T-helper 2 cell treated with Interferon-gamma antibody and Interleukin-4, amounts not matched to agents 5 μg/mL and 100 μg/mL, for 36 hours (primary cell): ENCODE measurements around the gene DBX1.

ENCODE experiments used
- DNase-seq: peaks from one replicate; pipeline ENCODE4 v3.0.0; 2021; ENCODE audit warnings: low spot score
- H3K27ac Mint-ChIP-seq: one replicate; pipeline ENCODE4 v1.8.0; 2021; ENCODE audit warnings: mild to moderate bottlenecking, mixed read lengths
- H3K27me3 Mint-ChIP-seq: one replicate; pipeline ENCODE4 v1.8.0; 2021; ENCODE audit warnings: low read depth, mixed read lengths
- H3K36me3 Mint-ChIP-seq: one replicate; pipeline ENCODE4 v1.8.0; 2021; ENCODE audit warnings: low read depth, mixed read lengths
- H3K4me1 Mint-ChIP-seq: one replicate; pipeline ENCODE4 v1.8.0; 2021; ENCODE audit warnings: low read depth, mixed read lengths
- H3K4me3 Mint-ChIP-seq: one replicate; pipeline ENCODE4 v1.8.0; 2022; ENCODE audit warnings: mild to moderate bottlenecking, moderate library complexity, mixed read lengths
- H3K9me3 Mint-ChIP-seq: one replicate; pipeline ENCODE4 v1.8.0; 2021; ENCODE audit warnings: mixed read lengths

Gene DBX1

DNA sequence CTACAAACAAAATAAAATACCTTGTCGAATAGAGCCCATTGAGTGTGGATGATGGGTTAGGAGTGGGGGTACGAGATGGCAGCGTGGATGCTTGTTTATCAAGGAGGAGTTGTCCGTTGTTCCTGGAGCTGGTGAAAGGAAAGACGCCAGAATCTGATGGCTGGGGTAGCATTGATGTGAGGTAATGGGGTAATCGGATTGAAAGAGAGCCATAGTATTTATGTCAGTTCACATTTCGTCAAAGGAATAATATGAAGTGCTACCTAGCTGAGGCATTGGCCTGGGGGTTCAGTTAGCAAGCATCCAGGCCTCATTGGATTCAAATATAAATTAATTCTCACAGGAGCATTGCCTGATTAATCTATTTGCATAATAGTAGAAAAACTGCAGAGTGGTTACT lies 16.9 kb upstream of the DBX1 start:
- DNase-seq = no peak
- Mint-ChIP-seq H3K4me1 (no peaks in the 10 kb centered on the region), H3K27ac (no peak overlapping the region), H3K9me3 (no peaks in the 10 kb centered on the region), H3K36me3 (no peaks in the 10 kb centered on the region), H3K4me3 (no peak overlapping the region), H3K27me3 (peaks cover 9% of the 10 kb centered on the region)

DNA sequence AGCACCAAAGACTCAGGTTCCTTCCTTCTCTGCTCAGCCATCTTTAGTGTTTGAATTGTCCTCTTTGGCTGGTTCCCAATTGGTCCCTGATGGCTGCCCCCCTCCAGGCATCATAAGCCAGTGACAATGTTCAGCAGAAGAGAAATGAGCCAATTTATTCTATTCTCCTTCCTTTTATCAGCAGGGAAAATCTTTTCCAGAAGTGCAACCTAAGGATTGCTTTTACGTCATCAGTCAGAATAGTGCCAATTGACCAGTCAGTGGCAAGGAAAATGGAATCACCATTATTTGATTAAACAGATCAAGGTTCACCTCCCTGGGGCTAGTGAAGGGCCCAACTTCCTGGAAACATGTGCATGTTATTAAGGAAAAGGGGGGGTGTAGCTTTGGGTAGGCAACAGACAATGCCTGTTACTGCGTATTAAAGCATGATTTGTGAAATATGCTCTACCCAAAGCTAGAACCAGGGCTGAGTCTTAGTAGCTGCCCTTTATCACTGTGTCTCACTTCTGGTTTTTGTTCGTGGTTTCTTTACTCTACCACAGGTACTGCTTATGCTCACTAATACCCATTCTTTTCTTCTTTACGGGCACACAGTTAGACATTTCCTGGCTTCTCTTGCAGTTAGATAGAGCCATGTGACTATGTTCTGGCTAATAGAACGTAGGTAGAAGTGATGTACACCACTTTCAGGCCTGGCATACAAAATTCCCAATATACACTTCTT lies 12.6 kb upstream of the DBX1 start:
- H3K4me3 Mint-ChIP-seq = no peak overlapping the region
- no peaks in the 10 kb centered on the region for H3K9me3 Mint-ChIP-seq
- peaks cover 8% of the 10 kb centered on the region for H3K27me3 Mint-ChIP-seq

DNA sequence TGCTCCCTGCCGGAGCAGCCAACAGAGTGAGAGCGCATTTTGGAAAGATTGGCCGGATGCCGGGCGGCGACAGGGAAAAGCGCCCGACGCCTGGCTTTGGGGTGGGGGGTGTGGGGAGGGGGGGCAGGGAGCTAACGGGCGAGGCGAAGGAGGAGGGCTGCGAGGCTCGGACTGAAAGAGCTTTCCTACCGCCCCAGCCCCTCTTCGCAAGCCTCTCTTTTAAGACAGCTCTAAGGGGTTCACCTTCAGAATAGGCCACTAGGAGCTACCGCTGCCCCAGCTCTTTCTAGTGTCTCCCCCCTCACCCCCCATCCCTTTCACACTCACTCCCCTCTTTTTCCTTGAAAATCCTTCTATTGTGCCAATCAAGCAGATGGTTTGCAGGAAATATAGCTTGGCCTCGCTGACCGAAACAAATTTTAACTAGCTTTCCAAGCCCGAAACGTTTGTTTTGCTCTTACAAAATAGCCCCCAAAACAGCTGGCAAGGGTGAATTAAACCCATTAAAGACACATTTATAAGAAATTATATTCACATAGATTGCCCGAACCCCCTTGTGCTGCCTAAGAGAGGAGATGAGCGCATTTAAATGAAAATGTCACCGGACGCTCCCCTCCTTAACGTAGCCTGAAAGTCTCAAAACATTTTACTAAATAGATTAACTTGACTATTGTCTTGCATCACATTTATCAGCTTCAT lies 3.7 kb upstream of the DBX1 start:
- no peak overlapping the region for H3K4me3 Mint-ChIP-seq
- DNase-seq = no peak
- H3K36me3 Mint-ChIP-seq = peaks cover 2% of the 10 kb centered on the region

More for the DNA sequence above, 12.6 kb upstream of the DBX1 start:
- no peak overlapping the region for H3K27ac Mint-ChIP-seq
- H3K4me1 Mint-ChIP-seq = no peaks in the 10 kb centered on the region
- no peaks in the 10 kb centered on the region for H3K36me3 Mint-ChIP-seq
- no peak for DNase-seq

DNA sequence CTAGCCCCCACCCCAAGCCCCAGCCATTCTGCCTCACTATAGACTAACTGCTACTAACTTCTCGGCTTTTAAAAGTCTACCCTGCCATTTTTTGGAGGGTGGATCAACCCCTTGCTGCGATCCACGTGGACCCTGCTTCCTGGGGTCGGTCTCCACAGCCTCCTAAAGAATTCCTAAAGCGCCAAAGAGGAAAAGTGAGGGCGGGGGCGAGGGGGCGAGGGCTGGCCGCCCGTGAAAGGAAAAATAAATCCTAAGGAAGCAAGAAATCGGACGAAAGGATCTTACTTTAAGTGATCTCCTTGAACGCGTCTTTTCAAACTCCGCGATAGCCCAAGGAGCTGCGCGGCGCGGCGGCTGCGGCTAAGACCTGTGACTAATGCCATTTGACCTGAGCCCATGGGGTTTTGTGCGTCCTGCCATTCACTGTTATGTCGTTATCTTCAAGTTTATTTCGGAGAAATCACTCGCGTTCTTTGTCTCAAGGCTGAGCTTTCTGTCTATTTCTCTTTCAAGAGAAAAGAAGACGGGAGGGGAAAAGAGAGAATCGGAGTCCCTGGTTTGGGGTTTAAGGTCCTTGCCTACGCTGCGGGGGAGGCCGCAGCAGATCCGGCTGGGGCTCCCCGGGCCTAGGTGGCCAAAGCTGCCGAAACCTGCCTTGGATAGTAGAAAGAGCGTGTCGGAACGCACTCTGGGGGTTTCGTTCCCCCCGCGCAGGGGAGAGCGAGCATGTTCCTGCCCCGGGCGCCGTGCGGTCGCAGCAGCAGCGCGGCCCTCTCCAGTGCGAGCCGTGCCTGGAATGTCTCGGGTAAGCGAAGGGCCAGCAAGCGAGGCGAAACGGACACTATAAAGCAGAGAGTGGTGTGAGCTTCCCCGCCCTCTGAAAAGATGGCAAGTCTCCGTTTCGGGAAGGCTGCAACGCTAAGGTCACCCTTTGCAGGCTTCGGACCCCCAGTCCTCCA lies 2.8 kb upstream of the DBX1 start:
- no peaks in the 10 kb centered on the region for H3K4me1 Mint-ChIP-seq
- H3K27ac Mint-ChIP-seq = peak overlapping the region; percentile 32
- peaks cover 81% of the 10 kb centered on the region for H3K27me3 Mint-ChIP-seq
- no peak for DNase-seq
- H3K36me3 Mint-ChIP-seq = peaks cover 2% of the 10 kb centered on the region
- H3K4me3 Mint-ChIP-seq = peak overlapping the region; percentile 36
- H3K9me3 Mint-ChIP-seq = peaks cover 8% of the 10 kb centered on the region

More for the DNA sequence above, 3.7 kb upstream of the DBX1 start:
- Mint-ChIP-seq H3K4me1 (no peaks in the 10 kb centered on the region), H3K27me3 (peaks cover 73% of the 10 kb centered on the region), H3K9me3 (peaks cover 3% of the 10 kb centered on the region), H3K27ac (no peak overlapping the region)

DNA sequence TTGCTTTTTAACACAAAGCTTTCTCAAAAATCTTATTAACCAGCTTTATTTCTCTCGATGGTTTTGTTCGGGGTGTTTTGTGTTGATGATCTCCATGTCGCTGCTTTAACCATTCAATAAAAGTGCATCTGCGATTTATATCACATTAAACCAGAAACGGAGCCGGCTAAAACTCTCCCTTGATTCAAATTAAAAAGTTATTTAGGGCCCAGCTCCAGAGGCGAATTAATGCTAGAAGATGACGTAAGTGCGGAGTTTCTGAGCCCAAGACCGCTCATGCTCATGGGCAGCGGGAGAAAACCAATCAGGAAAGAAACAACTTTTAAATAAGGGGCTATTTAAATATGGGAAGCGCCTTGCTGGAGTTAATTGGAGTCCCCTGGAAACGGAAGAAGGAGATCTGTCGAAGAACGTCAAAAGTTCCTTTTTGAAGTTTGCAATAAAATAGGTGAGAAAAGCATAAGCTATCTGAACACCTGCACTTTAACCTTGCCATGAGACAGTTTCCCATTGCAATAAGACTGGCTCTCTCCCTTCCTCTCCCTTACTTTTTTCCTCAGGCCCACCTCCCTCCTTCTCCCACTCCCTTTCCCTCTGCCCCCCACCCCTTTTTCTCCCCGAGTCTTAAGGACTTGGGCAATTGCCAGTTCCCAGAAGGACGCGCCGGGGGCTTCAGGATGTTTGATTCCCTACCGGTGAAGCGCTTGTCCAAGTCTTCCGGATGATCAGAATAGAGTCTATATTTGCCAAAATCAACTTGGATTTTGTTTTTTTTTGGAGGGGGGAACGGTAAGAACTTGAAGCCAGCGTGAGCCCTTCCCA lies 1.9 kb upstream of the DBX1 start:
- peaks cover 84% of the 10 kb centered on the region for H3K27me3 Mint-ChIP-seq
- peak overlapping the region; percentile 65 for H3K27ac Mint-ChIP-seq
- peaks cover 8% of the 10 kb centered on the region for H3K9me3 Mint-ChIP-seq
- no peak for DNase-seq
- H3K4me1 Mint-ChIP-seq = peaks cover 6% of the 10 kb centered on the region
- H3K36me3 Mint-ChIP-seq = peaks cover 2% of the 10 kb centered on the region
- no peak overlapping the region for H3K4me3 Mint-ChIP-seq

DNA sequence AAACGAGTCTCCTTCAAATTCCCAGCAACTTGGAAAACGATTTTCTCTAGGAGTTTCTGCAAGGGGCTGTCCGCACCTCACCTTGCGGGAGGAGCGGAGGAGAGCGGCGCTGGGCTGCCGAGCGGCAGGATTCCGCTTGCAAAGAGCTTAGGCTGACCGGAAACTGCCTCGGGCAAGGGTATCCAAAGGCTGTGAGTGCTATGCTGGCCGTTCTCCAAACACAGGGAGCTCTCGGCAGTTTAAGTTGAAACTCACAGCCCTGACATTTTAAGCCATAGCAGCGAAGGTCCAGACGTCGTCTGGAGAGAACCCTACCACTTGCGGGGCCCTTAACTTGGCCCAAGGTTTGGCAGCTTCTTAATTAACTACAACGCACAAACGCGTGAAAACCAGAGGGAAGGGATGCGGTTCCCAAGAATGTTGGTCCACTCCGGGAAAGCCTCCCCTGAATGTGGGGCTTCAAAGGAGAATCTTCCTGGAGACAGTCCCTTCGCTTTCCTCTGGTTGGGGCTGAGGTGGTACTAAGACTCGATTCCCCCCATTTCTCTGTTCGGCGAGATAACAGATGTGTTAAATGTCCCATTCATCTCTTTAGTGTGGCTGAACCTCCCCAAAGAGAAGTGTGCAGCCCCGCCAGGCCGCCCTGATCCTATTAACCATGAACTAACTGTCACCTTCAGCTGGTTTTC lies 1.1 kb upstream of the DBX1 start:
- Mint-ChIP-seq H3K4me3 (no peak overlapping the region), H3K4me1 (peaks cover 6% of the 10 kb centered on the region), H3K27me3 (peaks cover 85% of the 10 kb centered on the region), H3K36me3 (peaks cover 2% of the 10 kb centered on the region), H3K9me3 (peaks cover 8% of the 10 kb centered on the region), H3K27ac (no peak overlapping the region)
- DNase-seq = no peak

DNA sequence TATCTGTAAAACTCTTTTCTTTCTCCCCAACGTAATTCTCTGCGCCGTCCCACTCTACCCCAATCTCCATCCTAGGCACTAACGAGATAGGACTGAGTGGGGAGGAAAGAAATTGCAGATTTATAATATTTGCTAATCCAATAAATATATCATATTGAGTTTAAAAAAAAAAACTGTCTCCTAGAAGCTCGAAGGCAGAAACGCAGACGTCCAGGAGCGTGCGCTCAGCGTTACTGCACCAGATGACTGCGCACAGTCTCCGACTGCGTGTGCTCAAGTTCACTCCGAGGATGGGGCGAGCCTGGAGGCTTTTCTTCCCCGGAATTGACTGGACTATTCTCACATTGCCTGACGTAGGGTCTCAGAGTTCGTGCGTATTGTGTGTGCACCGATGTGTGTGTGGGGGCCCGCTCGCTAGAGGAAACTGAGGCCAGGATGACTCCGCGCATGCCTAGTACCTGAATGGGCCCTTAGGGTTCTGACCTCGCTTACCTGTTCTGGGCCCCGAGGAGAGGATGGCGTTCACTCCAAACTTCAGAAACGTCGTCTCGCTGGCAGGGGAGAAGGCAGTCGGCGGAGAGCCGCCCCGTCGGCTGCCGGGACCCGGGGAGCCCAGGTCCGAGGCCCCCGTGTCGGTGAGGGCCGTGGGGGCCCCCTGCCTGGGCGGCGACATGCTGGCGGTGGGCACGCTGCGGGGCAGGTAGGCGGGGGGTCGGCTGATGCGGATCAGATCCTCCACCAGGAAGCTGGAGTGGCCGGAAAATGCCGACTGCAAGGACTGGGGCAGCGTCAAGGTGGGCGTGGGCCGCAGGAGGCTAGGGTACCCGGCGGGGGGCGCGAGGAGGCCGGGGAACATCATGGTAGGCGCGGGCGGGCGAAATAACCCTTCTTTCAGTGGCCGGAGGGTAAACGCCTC lies 551 bp downstream of the DBX1 start:
- peaks cover 6% of the 10 kb centered on the region for H3K4me1 Mint-ChIP-seq
- no peak overlapping the region for H3K4me3 Mint-ChIP-seq
- H3K27ac Mint-ChIP-seq = peak overlapping the region; percentile 21
- DNase-seq = no peak
- peaks cover 87% of the 10 kb centered on the region for H3K27me3 Mint-ChIP-seq
- peaks cover 8% of the 10 kb centered on the region for H3K9me3 Mint-ChIP-seq
- H3K36me3 Mint-ChIP-seq = peaks cover 2% of the 10 kb centered on the region

DNA sequence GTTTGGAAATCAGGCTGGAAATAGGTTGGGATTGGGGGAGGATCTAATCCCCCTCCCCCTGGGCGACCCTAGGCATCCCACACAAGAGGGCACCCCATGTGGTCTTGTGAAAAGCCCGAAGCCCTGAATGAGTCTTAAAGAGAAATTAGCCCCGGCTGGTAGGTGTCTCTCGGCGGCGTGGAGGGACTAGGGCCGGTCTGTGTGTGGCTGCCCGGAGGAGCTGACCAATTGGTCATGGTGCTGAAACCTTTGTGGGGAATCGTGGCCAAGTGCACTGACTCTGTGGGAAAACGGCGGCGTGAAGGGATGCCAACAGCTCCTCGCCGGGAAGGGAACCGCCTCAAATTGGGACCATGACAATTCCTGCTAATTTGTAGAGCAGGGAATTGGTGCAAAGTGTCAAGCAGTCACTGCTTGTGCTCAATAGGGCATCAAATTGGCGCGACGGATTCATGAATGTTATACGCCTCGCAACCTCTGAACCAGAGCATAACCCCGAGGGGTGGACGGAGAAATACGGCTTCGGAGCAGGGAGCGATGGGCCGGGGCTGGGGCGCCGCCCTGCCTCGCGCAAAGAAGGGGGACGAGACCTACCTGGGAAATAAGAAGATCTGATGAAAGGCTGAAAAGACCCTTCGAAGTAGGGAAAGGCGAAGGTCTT lies 1.5 kb downstream of the DBX1 start:
- Mint-ChIP-seq H3K4me3 (peak overlapping the region; percentile 18), H3K9me3 (peaks cover 8% of the 10 kb centered on the region), H3K4me1 (peaks cover 6% of the 10 kb centered on the region), H3K36me3 (peaks cover 2% of the 10 kb centered on the region), H3K27ac (peak overlapping the region; percentile 36), H3K27me3 (peaks cover 83% of the 10 kb centered on the region)
- DNase-seq = no peak

DNA sequence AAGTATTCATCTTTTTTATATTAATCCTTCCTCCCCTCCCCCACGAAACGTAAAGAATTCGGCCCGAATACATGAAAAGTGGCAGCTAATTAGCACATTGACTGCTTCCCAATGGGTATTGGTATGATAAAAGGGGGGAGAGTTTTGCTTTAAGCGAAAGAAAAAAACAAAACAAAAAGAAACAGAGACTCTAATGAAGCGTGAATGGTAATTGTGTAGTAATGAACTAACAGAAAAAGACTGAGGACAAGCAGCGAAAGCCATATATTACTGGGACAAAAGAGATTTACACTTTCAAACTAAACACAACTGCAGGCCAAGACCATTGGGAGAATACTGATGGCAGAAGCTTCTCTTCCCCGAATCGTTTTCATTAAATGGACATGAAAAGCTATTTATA lies 2.5 kb downstream of the DBX1 start:
- peak overlapping the region; percentile 69 for H3K4me3 Mint-ChIP-seq
- H3K27me3 Mint-ChIP-seq = peaks cover 74% of the 10 kb centered on the region
- H3K27ac Mint-ChIP-seq = no peak overlapping the region

DNA sequence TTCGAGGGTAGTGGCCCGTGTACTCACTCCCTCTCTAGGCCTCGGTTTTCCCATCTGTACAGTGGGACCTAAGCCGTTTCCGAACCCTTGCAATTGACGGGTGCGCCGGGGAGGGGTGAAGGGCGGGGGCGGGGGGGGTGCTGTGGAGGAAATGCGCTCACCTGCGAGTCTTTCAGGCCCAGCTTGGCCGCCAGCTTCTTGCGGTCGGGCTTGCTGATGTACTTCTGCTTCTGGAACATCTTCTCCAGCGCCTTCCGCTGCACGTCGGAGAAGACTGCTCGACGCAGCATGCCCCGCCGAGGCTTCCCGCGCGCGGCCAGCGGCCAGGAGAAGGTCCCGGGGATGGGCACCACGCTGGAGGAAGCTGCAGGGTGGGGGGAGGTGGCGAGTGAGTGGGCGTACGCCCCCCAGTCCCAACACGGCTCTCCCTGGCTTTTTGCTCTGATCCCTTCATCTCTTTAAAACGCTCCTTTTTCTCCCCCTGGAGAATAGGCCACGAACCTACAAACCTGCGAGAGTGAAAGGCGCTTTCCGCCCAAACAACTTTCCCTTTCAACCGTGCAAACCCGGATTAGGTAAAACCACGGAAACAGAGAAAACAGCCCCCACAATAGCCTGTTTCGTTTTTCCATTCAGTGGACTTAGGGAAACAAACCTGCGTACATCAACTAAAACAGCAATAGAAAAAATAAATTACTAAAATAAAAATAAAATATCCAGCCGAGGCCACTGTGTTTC lies 3.2 kb downstream of the DBX1 start:
- Mint-ChIP-seq H3K9me3 (peaks cover 8% of the 10 kb centered on the region), H3K27ac (no peak overlapping the region), H3K4me3 (peak overlapping the region; percentile 69), H3K27me3 (peaks cover 68% of the 10 kb centered on the region), H3K36me3 (peaks cover 1% of the 10 kb centered on the region), H3K4me1 (peaks cover 6% of the 10 kb centered on the region)
- DNase-seq = no peak

More for the DNA sequence above, 2.5 kb downstream of the DBX1 start:
- Mint-ChIP-seq H3K36me3 (peaks cover 2% of the 10 kb centered on the region), H3K4me1 (peaks cover 6% of the 10 kb centered on the region), H3K9me3 (peaks cover 8% of the 10 kb centered on the region)
- DNase-seq = no peak

DNA sequence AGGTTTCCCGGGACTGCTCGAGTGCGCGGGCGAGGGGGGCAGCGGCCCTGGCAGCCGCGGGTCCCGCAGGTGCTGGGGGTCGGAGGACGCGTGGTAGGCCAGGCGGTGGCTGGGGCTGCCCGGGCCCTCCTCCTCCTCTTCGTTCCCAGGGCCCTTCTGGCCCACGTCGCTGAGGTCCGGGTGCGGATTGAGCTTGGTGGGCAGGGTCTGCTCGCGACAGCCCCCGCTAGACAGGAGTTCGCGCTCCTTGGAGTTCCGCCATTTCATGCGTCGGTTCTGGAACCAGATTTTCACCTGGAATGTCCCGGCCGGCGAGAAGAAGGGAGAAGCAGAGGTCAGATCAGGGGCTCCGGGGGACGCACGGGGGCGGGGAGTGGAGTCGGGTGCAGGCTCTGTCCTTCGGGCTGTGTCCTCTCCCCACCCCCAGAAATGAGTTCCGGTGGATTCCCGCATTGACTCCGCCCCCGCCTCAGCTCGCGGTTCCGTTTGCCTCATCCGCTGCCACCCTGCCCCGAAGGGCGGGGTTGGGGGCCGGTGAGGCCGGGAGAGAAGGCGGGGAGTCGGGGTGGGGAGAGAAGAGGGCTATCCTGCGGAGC lies 3.9 kb downstream of the DBX1 start:
- Mint-ChIP-seq H3K4me3 (peak overlapping the region; percentile 48), H3K4me1 (peaks cover 6% of the 10 kb centered on the region), H3K27ac (no peak overlapping the region), H3K9me3 (peaks cover 8% of the 10 kb centered on the region), H3K27me3 (peaks cover 61% of the 10 kb centered on the region), H3K36me3 (no peaks in the 10 kb centered on the region)
- no peak for DNase-seq
